NCI-H1105 treated with DMSO at 0.1 percent for 48 hours (cell line): ENCODE data around the gene NRSN2.
A peak's percentile ranks its signal among the peaks of the same experiment; 100 is the strongest.
"Not testable (repeated sequence)": the region's sequence is repeated elsewhere in the genome, so short reads cannot be mapped to it uniquely, and the experiment has no call there.

Experiments used
- DNase-seq: peaks from one replicate; lab custom pipeline; 2025; lab: John Stamatoyannopoulos, UW

The NRSN2 gene

GRCh38 chr20:325045-325888 lies 21.6 kb upstream of the NRSN2 start, which contains the start of gene SOX12:
SOX12 (plus strand) TSS chr20:325552; CDS start chr20:325925, 373 bp downstream.
- DNase-seq = peak; percentile 90

GRCh38 chr20:325889-326644 lies 20.8 kb upstream of the NRSN2 start:
- DNase-seq = peak; percentile 50

GRCh38 chr20:326645-327185 lies 20.2 kb upstream of the NRSN2 start:
- peak; percentile 30 for DNase-seq

GRCh38 chr20:327186-328026 lies 19.5 kb upstream of the NRSN2 start:
- DNase-seq = peak; percentile 88

- no peak for DNase-seq
Measured at GRCh38 chr20:328027-328974, 18.6 kb upstream of the NRSN2 start.

GRCh38 chr20:328975-329695 lies 17.8 kb upstream of the NRSN2 start:
- DNase-seq = no peak

GRCh38 chr20:329851-330232 lies 17.1 kb upstream of the NRSN2 start:
- DNase-seq = no peak

- peak; percentile 76 for DNase-seq
Measured at GRCh38 chr20:330233-331149, 16.4 kb upstream of the NRSN2 start.

GRCh38 chr20:334578-334977 lies 12.3 kb upstream of the NRSN2 start:
- no peak for DNase-seq

GRCh38 chr20:336040-336439 lies 10.9 kb upstream of the NRSN2 start:
- DNase-seq = not testable (repeated sequence)

- DNase-seq = no peak
Measured at GRCh38 chr20:341682-342081, 5.2 kb upstream of the NRSN2 start.

GRCh38 chr20:343107-343506 lies 3.8 kb upstream of the NRSN2 start:
- no peak for DNase-seq

- DNase-seq = no peak
Measured at GRCh38 chr20:346033-346639, 775 bp upstream of the NRSN2 start.

- DNase-seq = no peak
Measured at GRCh38 chr20:347317-347639, 367 bp downstream of the NRSN2 start.

GRCh38 chr20:347640-348484 lies 951 bp downstream of the NRSN2 start:
- peak; percentile 93 for DNase-seq

GRCh38 chr20:348972-349841 lies 2.3 kb downstream of the NRSN2 start:
- no peak for DNase-seq

- DNase-seq = no peak
Measured at GRCh38 chr20:353166-353565, 6.3 kb downstream of the NRSN2 start.
